ENCODE measurements around the gene TLE2.

GRCh38 chr19:3028305-3029064 lies 595 bp downstream of the TLE2 start:
- no peak for TF ChIP-seq CTCF (IDR thresholded peaks at IDR 0.05)
- no peak for TF ChIP-seq POLR2A (IDR thresholded peaks at IDR 0.05)
- no peak for TF ChIP-seq EP300 (IDR thresholded peaks at IDR 0.05)
